ENCODE results near the gene MAST2. TPM values are rescaled to one million over a fixed set of nuclear protein-coding genes. Genes with fewer than 3 reads are reported as not detected.

Gene MAST2
- total RNA-seq, 1 donor from 2014 or later, result 28.3 TPM

- intact Hi-C loops (cut with micrococcal nuclease), result no loop called here
These were observed 210.2 kb downstream of the MAST2 start for GRCh38 chr1:46013581-46013980.

- intact Hi-C loops (cut with micrococcal nuclease), result no loop called here
These were observed 214.6 kb downstream of the MAST2 start for GRCh38 chr1:46017876-46018503.

GRCh38 chr1:46019348-46019747 lies 215.9 kb downstream of the MAST2 start:
- intact Hi-C loops (cut with micrococcal nuclease), result no loop called here

- intact Hi-C loops (cut with micrococcal nuclease), result no loop called here
These were observed 216.6 kb downstream of the MAST2 start for GRCh38 chr1:46020010-46020409.

- intact Hi-C loops (cut with micrococcal nuclease), result no loop called here
These were observed 217.9 kb downstream of the MAST2 start for GRCh38 chr1:46021046-46021996.

GRCh38 chr1:46026531-46026930 lies 223.1 kb downstream of the MAST2 start:
- intact Hi-C loops (cut with micrococcal nuclease), result no loop called here

GRCh38 chr1:46027788-46028573 lies 224.6 kb downstream of the MAST2 start:
- intact Hi-C loops (cut with micrococcal nuclease), result no loop called here

- intact Hi-C loops (cut with micrococcal nuclease), result no loop called here
These were observed 226.9 kb downstream of the MAST2 start for GRCh38 chr1:46030074-46030870.

GRCh38 chr1:46030876-46031660 lies 227.7 kb downstream of the MAST2 start:
- intact Hi-C loops (cut with micrococcal nuclease), result no loop called here

GRCh38 chr1:46034601-46035516 lies 231.4 kb downstream of the MAST2 start:
- intact Hi-C loops (cut with micrococcal nuclease), result no loop called here

- intact Hi-C loops (cut with micrococcal nuclease), result loop anchor here (1.0 to 2.0 kb wide), 3 partner anchors 96 to 186 kb away; partner anchors contain the start of gene PIK3R3
These were observed 233.8 kb downstream of the MAST2 start for GRCh38 chr1:46036894-46037839.

- intact Hi-C loops (cut with micrococcal nuclease), result no loop called here
These were observed 236.2 kb downstream of the MAST2 start for GRCh38 chr1:46039571-46040052.

GRCh38 chr1:46041551-46041950 lies 238.1 kb downstream of the MAST2 start:
- intact Hi-C loops (cut with micrococcal nuclease), result no loop called here

- intact Hi-C loops (cut with micrococcal nuclease), result no loop called here
These were observed 238.6 kb downstream of the MAST2 start for GRCh38 chr1:46041974-46042373.

- intact Hi-C loops (cut with micrococcal nuclease), result no loop called here
These were observed 240.1 kb downstream of the MAST2 start for GRCh38 chr1:46043458-46044017.

GRCh38 chr1:46044116-46044515 lies 240.7 kb downstream of the MAST2 start:
- intact Hi-C loops (cut with micrococcal nuclease), result no loop called here

GRCh38 chr1:46053734-46054133 lies 250.3 kb downstream of the MAST2 start:
- intact Hi-C loops (cut with micrococcal nuclease), result no loop called here

Data from T-helper 2 cell treated with Interferon-gamma antibody and Interleukin-4, amounts not matched to agents 100 ng/mL and 5 ng/mL, for 36 hours (primary cell).